C4-2B (cell line): ENCODE measurements around the gene AHCYL1.
A peak's percentile ranks its signal among the peaks of the same experiment; 100 is the strongest.

ENCODE experiments used
- H3K27ac ChIP-seq: fragments of 450-650 bp; 2 replicates; pipeline ENCODE4 v1.5.1; 2017
- ZFX ChIP-seq: fragments of 450-650 bp; IDR thresholded peaks from 2 replicates; pipeline ENCODE4 v1.6.1; 2017
- TF ChIP-seq, protein P1 (sequence below): fragments of 450-650 bp; conservative IDR thresholded peaks from 2 replicates; pipeline ENCODE4 v1.5.1; 2017; ENCODE audit warnings: mild to moderate bottlenecking

Gene AHCYL1

DNA sequence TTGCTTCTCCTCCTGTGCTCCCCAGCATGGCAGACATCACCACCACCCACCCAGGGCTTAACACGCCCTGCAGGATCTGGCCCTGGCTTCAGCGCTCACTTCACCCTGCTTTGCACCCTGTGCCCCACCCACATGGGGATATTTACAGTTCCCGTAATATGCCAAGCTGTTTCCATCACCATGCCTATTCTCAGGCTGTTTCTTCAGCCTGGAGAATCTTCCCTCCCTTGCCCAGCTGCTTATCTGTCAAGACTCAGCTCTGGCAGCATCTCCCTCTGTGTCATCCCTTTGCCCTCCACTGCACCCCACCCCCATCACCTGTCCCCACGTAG lies 3.6 kb upstream of the AHCYL1 start:
- no peak for TF ChIP-seq ZFX
- TF ChIP-seq, protein P1, sequence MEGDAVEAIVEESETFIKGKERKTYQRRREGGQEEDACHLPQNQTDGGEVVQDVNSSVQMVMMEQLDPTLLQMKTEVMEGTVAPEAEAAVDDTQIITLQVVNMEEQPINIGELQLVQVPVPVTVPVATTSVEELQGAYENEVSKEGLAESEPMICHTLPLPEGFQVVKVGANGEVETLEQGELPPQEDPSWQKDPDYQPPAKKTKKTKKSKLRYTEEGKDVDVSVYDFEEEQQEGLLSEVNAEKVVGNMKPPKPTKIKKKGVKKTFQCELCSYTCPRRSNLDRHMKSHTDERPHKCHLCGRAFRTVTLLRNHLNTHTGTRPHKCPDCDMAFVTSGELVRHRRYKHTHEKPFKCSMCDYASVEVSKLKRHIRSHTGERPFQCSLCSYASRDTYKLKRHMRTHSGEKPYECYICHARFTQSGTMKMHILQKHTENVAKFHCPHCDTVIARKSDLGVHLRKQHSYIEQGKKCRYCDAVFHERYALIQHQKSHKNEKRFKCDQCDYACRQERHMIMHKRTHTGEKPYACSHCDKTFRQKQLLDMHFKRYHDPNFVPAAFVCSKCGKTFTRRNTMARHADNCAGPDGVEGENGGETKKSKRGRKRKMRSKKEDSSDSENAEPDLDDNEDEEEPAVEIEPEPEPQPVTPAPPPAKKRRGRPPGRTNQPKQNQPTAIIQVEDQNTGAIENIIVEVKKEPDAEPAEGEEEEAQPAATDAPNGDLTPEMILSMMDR, result peak; percentile 63
- peak overlapping the region; percentile 24 for H3K27ac ChIP-seq

DNA sequence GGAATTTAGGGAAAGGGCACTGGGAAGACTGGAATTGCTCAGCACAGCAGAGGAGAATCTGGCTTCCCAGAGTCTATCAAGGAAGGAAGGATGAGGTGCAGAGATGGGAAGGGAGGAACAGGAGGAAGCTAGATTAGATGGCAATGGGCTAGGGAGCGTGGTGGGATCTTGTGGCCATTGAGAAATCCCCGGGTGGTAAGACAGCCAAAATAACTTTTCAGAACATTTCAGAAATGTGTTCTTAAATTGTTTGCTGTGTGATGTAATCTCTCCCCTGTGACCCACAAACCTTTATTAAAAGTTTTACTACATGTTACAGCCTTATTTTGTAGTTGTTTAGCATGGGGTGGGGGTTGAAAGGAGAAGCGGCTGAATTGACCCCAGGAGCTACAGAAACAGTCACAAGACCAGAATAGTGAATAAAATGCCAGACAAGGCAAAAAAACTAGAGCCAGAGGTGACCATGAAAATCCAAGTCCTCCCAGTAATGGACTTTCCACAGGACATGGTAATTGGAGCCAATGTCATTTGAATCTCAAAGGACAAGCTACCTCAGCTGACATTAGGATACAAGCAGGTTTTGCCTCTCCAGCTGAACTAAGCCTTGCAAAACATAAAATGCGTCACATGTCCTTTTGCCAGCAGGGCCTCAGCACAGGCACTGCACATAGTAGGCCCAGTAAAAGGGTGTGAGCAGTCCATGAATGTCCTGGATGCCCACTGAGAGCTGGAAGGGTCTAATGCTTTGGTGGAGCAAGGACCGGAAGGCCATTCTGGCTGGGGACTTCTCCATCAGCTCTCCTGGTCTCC lies 980 bp upstream of the AHCYL1 start:
- H3K27ac ChIP-seq, result peak overlapping the region; percentile 80; the same call in 1 of the 2 replicates
- TF ChIP-seq ZFX, result no peak
- TF ChIP-seq, protein P1, result no peak

DNA sequence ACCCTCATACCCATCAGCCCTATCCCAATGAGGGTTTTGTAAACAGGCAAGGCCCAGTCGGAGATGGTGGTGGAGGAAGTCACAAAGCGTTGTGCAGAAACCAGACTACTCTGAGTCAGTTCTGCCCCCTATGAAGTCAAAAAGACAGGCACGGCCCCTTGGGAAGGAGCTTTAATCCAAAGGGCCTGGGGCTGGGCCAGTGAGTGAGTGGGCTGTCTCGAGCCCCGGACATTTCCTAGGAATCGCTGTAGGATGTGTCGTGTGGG lies 442 bp upstream of the AHCYL1 start:
- TF ChIP-seq, protein P1, result no peak
- TF ChIP-seq ZFX, result no peak
- peak overlapping the region; percentile 80; the same call in 1 of the 2 replicates for H3K27ac ChIP-seq

DNA sequence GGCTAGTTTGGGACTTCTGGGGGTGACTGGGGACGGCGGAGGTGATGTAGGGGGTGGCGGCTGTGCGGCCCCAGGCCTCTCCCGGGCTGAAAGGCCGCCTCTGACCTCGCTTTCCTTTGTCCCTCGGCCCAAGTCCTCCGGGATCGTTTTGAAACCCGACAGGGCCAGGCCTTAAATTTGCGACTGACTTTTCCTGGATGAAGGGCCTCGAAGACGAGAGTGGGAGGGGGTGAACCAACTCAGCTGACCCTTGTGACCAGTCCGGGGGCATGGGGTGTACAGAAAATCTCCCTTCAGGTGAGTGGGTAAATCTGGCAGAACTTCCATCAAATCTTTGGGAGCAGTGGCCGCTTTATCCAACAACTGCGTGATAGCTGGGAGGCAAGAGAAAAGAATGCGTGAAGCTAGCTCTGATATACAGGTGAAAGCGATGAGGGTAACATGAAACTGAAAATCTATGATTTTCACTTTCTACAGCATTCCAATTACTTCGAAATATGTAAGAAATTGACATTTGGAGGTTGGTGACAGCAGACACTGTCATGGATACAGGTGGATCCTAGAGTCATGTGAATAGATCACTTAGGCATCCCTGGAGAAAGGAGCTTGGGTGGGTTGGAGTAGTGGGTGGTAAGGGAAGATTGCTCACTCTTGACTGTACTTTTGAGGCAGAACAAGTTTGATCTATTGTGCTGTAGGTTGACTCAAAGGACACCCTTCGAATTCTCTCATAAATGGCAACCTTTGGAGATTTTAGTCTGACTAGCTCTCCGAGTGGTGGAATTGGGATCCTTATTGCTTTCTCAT lies 885 bp downstream of the AHCYL1 start:
- H3K27ac ChIP-seq, result peak overlapping the region; percentile 80
- TF ChIP-seq, protein P1, result no peak
- TF ChIP-seq ZFX, result peak; percentile 58; the same call in 1 of the 2 replicates

DNA sequence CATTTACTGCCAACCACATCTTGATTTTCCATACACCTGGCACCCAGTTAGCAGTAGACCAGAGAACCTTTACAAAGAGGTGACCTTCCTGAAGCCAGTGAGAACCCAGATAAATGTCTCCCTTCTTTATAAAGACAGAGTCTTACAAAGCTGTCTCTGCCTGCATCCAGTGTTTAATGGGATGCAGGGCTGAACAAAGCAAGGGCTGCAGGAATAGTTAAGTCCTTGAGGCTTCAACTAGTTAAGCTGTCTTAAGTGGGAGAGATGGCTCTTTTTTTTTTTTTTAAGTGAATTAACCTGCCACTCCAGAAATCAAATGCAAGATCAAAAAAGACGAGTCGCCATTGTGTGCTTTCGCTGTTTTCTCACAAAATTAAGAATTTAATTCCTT lies 1.5 kb downstream of the AHCYL1 start:
- no peak overlapping the region for H3K27ac ChIP-seq
- TF ChIP-seq, protein P1, result no peak
- TF ChIP-seq ZFX, result no peak

DNA sequence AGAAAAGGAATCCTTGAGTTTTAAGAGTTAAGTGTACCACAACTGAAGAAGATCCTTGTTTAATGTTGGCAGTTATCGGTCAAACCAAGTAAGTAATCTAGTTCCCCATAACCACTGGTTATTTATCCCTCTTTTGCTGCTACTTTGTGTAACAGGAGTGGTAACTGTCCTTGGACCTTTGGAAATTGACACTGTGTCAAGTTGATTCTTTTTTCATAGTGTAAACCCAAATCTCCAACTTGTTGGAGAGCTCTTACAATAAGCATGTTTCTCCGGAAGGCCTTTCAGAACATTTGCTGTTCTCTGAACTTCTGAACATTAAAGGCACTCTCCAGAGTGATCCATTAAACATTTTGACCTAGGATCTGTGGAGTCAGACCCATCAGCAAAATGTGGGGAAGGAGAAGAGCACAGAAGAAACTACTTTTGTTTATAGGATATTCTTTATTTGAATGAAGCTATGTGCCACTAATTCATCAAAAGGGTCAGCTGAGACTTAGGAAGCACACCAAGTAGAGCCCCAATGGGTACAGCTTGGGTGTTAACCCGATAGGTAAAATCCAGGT lies 3.9 kb downstream of the AHCYL1 start:
- no peak overlapping the region for H3K27ac ChIP-seq
- TF ChIP-seq, protein P1, result no peak
- TF ChIP-seq ZFX, result no peak
